CD4-positive, alpha-beta T cell (primary cell): Measurements from ENCODE around the gene ILRUN. TPM values are rescaled to one million over a fixed set of nuclear protein-coding genes. Genes with fewer than 3 reads are reported as not detected.
A peak's percentile ranks its signal among the peaks of the same experiment; 100 is the strongest.
"Not testable (repeated sequence)": the region's sequence is repeated elsewhere in the genome, so short reads cannot be mapped to it uniquely, and the experiment has no call there.

Experiments used
- ATAC-seq: fragments of 200-7000 bp; cut with Tn5 transposase; one replicate; pipeline ENCODE4 v1.10.0; 2022; ENCODE audit warnings: mild to moderate bottlenecking; ENCODE audit not compliant: poor library complexity
- CTCF ChIA-PET: fragments of 350-600 bp; sonication (Branson Sonifier 250); formaldehyde crosslinking; loops from one replicate; lab custom pipeline; 2021; ENCODE audit warnings: antibody characterized with exemption, inconsistent platforms; lab: Charles Lee
- POLR2A ChIA-PET: fragments of 350-600 bp; sonication (Branson Sonifier 250); formaldehyde crosslinking; loops from one replicate; lab custom pipeline; 2021; ENCODE audit warnings: antibody characterized with exemption, inconsistent platforms; lab: Charles Lee
- DNase-seq, 14 experiments: peaks; one replicate each; pipeline ENCODE4 v3.0.0-alpha.2; 2013 to 2020; ENCODE audit warnings: mixed read lengths in 2 of 14
- H3K27ac ChIP-seq, 2 donors: one replicate each; pipeline versions ENCODE4 v1.5.1 to v1.7.0; 2013; ENCODE audit warnings: low read length in 2 of 2, low read depth in 1 of 2, mild to moderate bottlenecking in 1 of 2
- H3K27me3 ChIP-seq, 2 experiments: 1 replicate in 1 of 2; 2 replicates in 1 of 2; pipeline versions ENCODE4 v1.6.1 to v1.7.0; 2013; ENCODE audit warnings: low read length in 2 of 2, control low read depth in 1 of 2, mild to moderate bottlenecking in 1 of 2, moderate library complexity in 1 of 2; ENCODE audit not compliant: insufficient read depth in 2 of 2, control insufficient read depth in 1 of 2
- H3K36me3 ChIP-seq: one replicate; pipeline ENCODE4 v1.6.1; 2013; ENCODE audit warnings: low read length, control low read depth; ENCODE audit not compliant: insufficient read depth
- H3K4me1 ChIP-seq: one replicate; pipeline ENCODE4 v1.6.1; 2013; ENCODE audit warnings: low read length, control low read depth; ENCODE audit not compliant: insufficient read depth
- H3K4me3 ChIP-seq: one replicate; pipeline ENCODE4 v1.5.1; 2013; ENCODE audit warnings: mild to moderate bottlenecking, low read length, moderate library complexity
- H3K9me3 ChIP-seq, 2 experiments: 1 replicate in 1 of 2; 2 replicates in 1 of 2; pipeline versions ENCODE4 v1.6.1 to v1.7.0; 2013; ENCODE audit warnings: low read length in 2 of 2, mild to moderate bottlenecking in 2 of 2, control low read depth in 1 of 2, moderate library complexity in 1 of 2; ENCODE audit not compliant: control insufficient read depth in 1 of 2, insufficient read depth in 1 of 2
- H3K27ac Mint-ChIP-seq: one replicate; pipeline ENCODE4 v1.8.0; 2020; ENCODE audit warnings: mixed read lengths
- H3K27me3 Mint-ChIP-seq: one replicate; pipeline ENCODE4 v1.8.0; 2021; ENCODE audit warnings: mixed read lengths
- H3K36me3 Mint-ChIP-seq: one replicate; pipeline ENCODE4 v1.8.0; 2021; ENCODE audit warnings: low read depth, mixed read lengths
- H3K4me1 Mint-ChIP-seq: one replicate; pipeline ENCODE4 v1.8.0; 2021; ENCODE audit warnings: low read depth, mixed read lengths
- H3K4me3 Mint-ChIP-seq: one replicate; pipeline ENCODE4 v1.8.0; 2020; ENCODE audit warnings: mild to moderate bottlenecking, mixed read lengths
- H3K9me3 Mint-ChIP-seq: one replicate; pipeline ENCODE4 v1.8.0; 2020; ENCODE audit warnings: mixed read lengths
- CTCF ChIP-seq: fragments of 200-600 bp; IDR thresholded peaks from one replicate; pipeline ENCODE4 v1.8.0; 2022; ENCODE audit warnings: antibody characterized with exemption, mild to moderate bottlenecking
- intact Hi-C, 2 experiments: fragments of 100-400 bp; cut with DNase I in 1 of 2; cut with micrococcal nuclease in 1 of 2; formaldehyde crosslinking; loops; one replicate each; pipeline versions ENCODE4 v1.15.1 to v1.9.0; 2023 to 2025; cut with DNase I, micrococcal nuclease
- total RNA-seq, 174 experiments: library from RNA in 2 of 174; stranded (reverse) in 2 of 174; gene quantifications; one replicate each; pipeline ENCODE4 v1.2.3 and lab custom pipeline; 2021 to 2026

The ILRUN gene
- total RNA-seq, 2 experiments from 2014 or later: 44.9 to 49.4 TPM

GRCh38 chr6:34676140-34676539, 20.4 kb downstream of the ILRUN start:
- peaks cover 58% of the 10 kb centered on the region for H3K4me1 ChIP-seq
- no peak for ATAC-seq
- no peaks in the 10 kb centered on the region for H3K9me3 ChIP-seq
- no peaks in the 10 kb centered on the region for H3K36me3 ChIP-seq
- no peak for TF ChIP-seq CTCF
- intact Hi-C loops: no loop called here
- Mint-ChIP-seq H3K4me1 (peaks cover 66% of the 10 kb centered on the region), H3K27ac (peak overlapping the region; percentile 96), H3K9me3 (no peaks in the 10 kb centered on the region), H3K36me3 (peaks cover 4% of the 10 kb centered on the region), H3K4me3 (no peak overlapping the region), H3K27me3 (no peaks in the 10 kb centered on the region)
- ChIA-PET CTCF (interaction anchor here (1.4 kb wide), 1 partner anchor 115 kb away, joined by 3 read pairs; no protein-coding TSS in a partner anchor), POLR2A (interaction anchor here (0.9 to 5.3 kb wide), 4 partner anchors 12 to 212 kb away, joined by 3 to 69 read pairs (median 28); partner anchors contain the start of genes ILRUN and TAF11)
- no peak overlapping the region for H3K4me3 ChIP-seq
- H3K27me3 ChIP-seq: no peaks in the 10 kb centered on the region
- no peak for DNase-seq
- H3K27ac ChIP-seq: no peak overlapping the region

- H3K4me1 Mint-ChIP-seq: peaks cover 67% of the 10 kb centered on the region
- intact Hi-C loops: loop anchor here in 1 of 2 experiments (5.0 kb wide), 1 partner anchor 82 kb away; the partner anchor contains the start of gene SNRPC
- not testable (repeated sequence) for H3K9me3 ChIP-seq, H3K27me3 ChIP-seq, H3K36me3 ChIP-seq, ATAC-seq, H3K4me3 Mint-ChIP-seq, H3K4me3 ChIP-seq, DNase-seq, H3K9me3 Mint-ChIP-seq, H3K36me3 Mint-ChIP-seq, H3K27me3 Mint-ChIP-seq
- ChIA-PET POLR2A (interaction anchor here (0.8 to 5.3 kb wide), 9 partner anchors 11 to 585 kb away, joined by 3 to 69 read pairs (median 4); partner anchors contain the start of genes ILRUN, SNRPC, TAF11 and ZNF76), CTCF (interaction anchor here (1.4 kb wide), 1 partner anchor 116 kb away, joined by 3 read pairs; no protein-coding TSS in a partner anchor)
- H3K4me1 ChIP-seq: peaks cover 60% of the 10 kb centered on the region
- peak overlapping the region; percentile 56 to 70 for H3K27ac ChIP-seq
- peak overlapping the region; percentile 96 for H3K27ac Mint-ChIP-seq
Measured at GRCh38 chr6:34674930-34675329, 21.6 kb downstream of the ILRUN start.

- peaks cover 61% of the 10 kb centered on the region for H3K4me1 Mint-ChIP-seq
- no peaks in the 10 kb centered on the region for H3K27me3 ChIP-seq
- no peaks in the 10 kb centered on the region for H3K36me3 ChIP-seq
- ChIA-PET POLR2A (interaction anchor here (0.8 to 5.3 kb wide), 7 partner anchors 10 to 215 kb away, joined by 3 to 69 read pairs (median 6); partner anchors contain the start of genes ANKS1A, ILRUN and SNRPC), CTCF (no interaction called here)
- no peaks in the 10 kb centered on the region for H3K9me3 ChIP-seq
- peak overlapping the region; percentile 56 to 70 for H3K27ac ChIP-seq
- peaks cover 62% of the 10 kb centered on the region for H3K4me1 ChIP-seq
- no peaks in the 10 kb centered on the region for H3K36me3 Mint-ChIP-seq
- H3K27me3 Mint-ChIP-seq: no peaks in the 10 kb centered on the region
- intact Hi-C loops: loop anchor here in 1 of 2 experiments (5.0 kb wide), 1 partner anchor 83 kb away; the partner anchor contains the start of gene SNRPC
- H3K27ac Mint-ChIP-seq: peak overlapping the region; percentile 96
- peak overlapping the region; percentile 60 for H3K4me3 Mint-ChIP-seq
- no peaks in the 10 kb centered on the region for H3K9me3 Mint-ChIP-seq
- ATAC-seq (no peak), DNase-seq (no peak)
- no peak overlapping the region for H3K4me3 ChIP-seq
- no peak for TF ChIP-seq CTCF
Measured at GRCh38 chr6:34674268-34674639, 22.3 kb downstream of the ILRUN start.
